OCI-LY7 (cell line): Measurements from ENCODE around the gene TMIGD1.

ENCODE experiments used
- CTCF ChIP-seq: fragments of 200-600 bp; sonication (generic); conservative IDR thresholded peaks from 2 replicates; pipeline ENCODE4 v1.5.1; 2014; ENCODE audit warnings: mild to moderate bottlenecking, antibody characterized with exemption, low read length, moderate library complexity, mixed read lengths
- EZH2phosphoT487 ChIP-seq: fragments of 200-600 bp; sonication (generic); IDR thresholded peaks from 2 replicates; pipeline ENCODE4 v1.6.1; 2018; ENCODE audit warnings: low read depth, borderline replicate concordance, mild to moderate bottlenecking, mixed run types, antibody characterized with exemption, low read length, moderate library complexity, mixed read lengths

- no peak for TF ChIP-seq CTCF
- no peak for TF ChIP-seq EZH2phosphoT487
Measured at GRCh38 chr17:30326809-30327208, 7.0 kb downstream of the TMIGD1 start.
